Prostate gland (tissue), 2 donors: ENCODE data around the gene SPATA1. TPM values are rescaled to one million over a fixed set of nuclear protein-coding genes. Genes with fewer than 3 reads are reported as not detected.

ENCODE experiments used
- DNase-seq: peaks from one replicate; pipeline ENCODE4 v3.0.0-alpha.2; 2019; ENCODE audit warnings: low spot score
- H3K27ac ChIP-seq, 2 donors: fragments of 200-600 bp; sonication (generic); 2 replicates each; pipeline ENCODE4 v1.5.1; 2017 to 2019
- H3K27me3 ChIP-seq: fragments of 200-600 bp; sonication (generic); replicated peaks from 2 replicates; pipeline ENCODE4 v1.5.1; 2019; ENCODE audit not compliant: insufficient read depth
- H3K36me3 ChIP-seq, 2 donors: fragments of 200-600 bp; sonication (generic); 1 replicate in 1 of 2; 2 replicates in 1 of 2; pipeline versions ENCODE4 v1.5.1 to v1.8.1; 2017 to 2019
- H3K4me1 ChIP-seq: fragments of 200-600 bp; sonication (generic); replicated peaks from 2 replicates; pipeline ENCODE4 v1.5.1; 2019
- H3K4me3 ChIP-seq, 2 donors: fragments of 200-600 bp; sonication (generic); 2 replicates each; pipeline ENCODE4 v1.5.1; 2017 to 2019
- H3K9me3 ChIP-seq: fragments of 200-600 bp; sonication (generic); 2 replicates; pipeline ENCODE4 v1.5.1; 2017
- POLR2A ChIP-seq: fragments of 450-650 bp; IDR thresholded peaks from one replicate; pipeline ENCODE4 v1.6.1; 2016; ENCODE audit warnings: antibody characterized with exemption, mild to moderate bottlenecking
- POLR2AphosphoS5 ChIP-seq: sonication (generic); formaldehyde crosslinking; IDR thresholded peaks from one replicate; pipeline ENCODE4 v1.6.1; 2017; ENCODE audit warnings: antibody characterized with exemption
- WGBS: methylation state at CpG from one replicate; pipeline ENCODE4 v1.1.5; 2018; 5-methylcytosine and 5-hydroxymethylcytosine counted together
- intact Hi-C: fragments of 100-400 bp; cut with DNase I; formaldehyde crosslinking; loops from one replicate; pipeline ENCODE4 v1.14.2; 2022
- total RNA-seq, 2 donors: library from RNA; depleted of rRNA; stranded (reverse); fragments of >200 nt; gene quantifications; one replicate each; pipeline ENCODE4 v1.1.0, GENCODE V29; 2016
- TF ChIP-seq, protein P1 (sequence below), 4 experiments: fragments of 200-600 bp in 2 of 4; fragments of 450-650 bp in 2 of 4; sonication (generic) in 2 of 4; IDR thresholded peaks; 1 replicate in 3 of 4; 2 replicates in 1 of 4; pipeline ENCODE4 v1.5.1; 2016 to 2019; ENCODE audit warnings: antibody characterized with exemption in 4 of 4, mild to moderate bottlenecking in 2 of 4, moderate library complexity in 2 of 4

The SPATA1 gene
- total RNA-seq, 2 donors from 2014 or later = 0.05 to 3.8 TPM

DNA sequence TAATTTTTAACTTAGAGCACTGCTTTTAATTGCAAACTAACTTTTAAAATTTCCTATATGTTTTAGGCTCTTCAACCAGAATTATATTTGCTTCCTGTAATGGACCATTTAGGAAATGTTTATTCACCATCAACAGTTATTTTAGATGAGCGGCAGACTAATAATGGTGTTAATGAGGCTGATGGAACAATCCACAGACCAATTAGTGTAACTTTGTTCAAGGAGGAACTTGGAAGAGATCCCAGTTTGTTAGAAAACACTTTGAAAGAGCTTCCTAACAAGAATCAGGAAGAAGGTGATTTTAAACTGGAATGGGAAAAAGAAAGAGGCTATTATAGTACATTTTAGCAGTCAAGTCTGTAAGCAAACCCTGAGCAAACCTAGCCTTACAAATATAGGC lies 19.6 kb downstream of the SPATA1 start:
- DNase-seq = no peak
- intact Hi-C loops = no loop called here
- TF ChIP-seq POLR2A = no peak
- no peak for TF ChIP-seq POLR2AphosphoS5
- TF ChIP-seq, protein P1, sequence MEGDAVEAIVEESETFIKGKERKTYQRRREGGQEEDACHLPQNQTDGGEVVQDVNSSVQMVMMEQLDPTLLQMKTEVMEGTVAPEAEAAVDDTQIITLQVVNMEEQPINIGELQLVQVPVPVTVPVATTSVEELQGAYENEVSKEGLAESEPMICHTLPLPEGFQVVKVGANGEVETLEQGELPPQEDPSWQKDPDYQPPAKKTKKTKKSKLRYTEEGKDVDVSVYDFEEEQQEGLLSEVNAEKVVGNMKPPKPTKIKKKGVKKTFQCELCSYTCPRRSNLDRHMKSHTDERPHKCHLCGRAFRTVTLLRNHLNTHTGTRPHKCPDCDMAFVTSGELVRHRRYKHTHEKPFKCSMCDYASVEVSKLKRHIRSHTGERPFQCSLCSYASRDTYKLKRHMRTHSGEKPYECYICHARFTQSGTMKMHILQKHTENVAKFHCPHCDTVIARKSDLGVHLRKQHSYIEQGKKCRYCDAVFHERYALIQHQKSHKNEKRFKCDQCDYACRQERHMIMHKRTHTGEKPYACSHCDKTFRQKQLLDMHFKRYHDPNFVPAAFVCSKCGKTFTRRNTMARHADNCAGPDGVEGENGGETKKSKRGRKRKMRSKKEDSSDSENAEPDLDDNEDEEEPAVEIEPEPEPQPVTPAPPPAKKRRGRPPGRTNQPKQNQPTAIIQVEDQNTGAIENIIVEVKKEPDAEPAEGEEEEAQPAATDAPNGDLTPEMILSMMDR (IDR thresholded peaks at IDR 0.05) = no peak
- Histone ChIP-seq H3K27me3 (no peaks in the 10 kb centered on the region), H3K9me3 (no peaks in the 10 kb centered on the region), H3K4me3 (no peak overlapping the region), H3K27ac (no peak overlapping the region), H3K36me3 (no peaks in the 10 kb centered on the region), H3K4me1 (no peaks in the 10 kb centered on the region)
- WGBS = 92% methylated on average over 1 of the region's 1 CpG

DNA sequence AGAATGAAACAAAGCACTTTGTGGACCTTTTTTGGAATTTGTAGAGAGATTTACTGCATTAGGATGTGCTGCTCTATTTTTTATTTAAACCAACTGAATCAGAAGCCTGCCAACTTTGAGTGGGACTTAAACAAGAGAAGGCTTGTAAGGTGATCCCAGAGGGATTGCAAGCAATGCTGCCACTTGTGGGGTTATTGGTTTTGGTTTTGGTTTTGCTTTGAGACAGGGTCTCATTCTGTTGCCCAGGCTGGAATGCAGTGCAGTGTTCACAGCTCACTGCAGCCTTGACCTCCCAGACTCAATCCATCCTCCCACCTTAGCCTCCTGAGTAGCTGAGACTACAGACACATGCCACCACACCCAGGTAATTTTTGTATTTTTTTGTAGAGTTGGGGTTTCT lies 32.4 kb downstream of the SPATA1 start:
- Histone ChIP-seq H3K36me3 (no peaks in the 10 kb centered on the region), H3K9me3 (no peaks in the 10 kb centered on the region), H3K27ac (no peak overlapping the region), H3K27me3 (no peaks in the 10 kb centered on the region), H3K4me1 (no peaks in the 10 kb centered on the region), H3K4me3 (no peak overlapping the region)
- TF ChIP-seq POLR2A (no peak), POLR2AphosphoS5 (no peak)
- TF ChIP-seq, protein P1 (IDR thresholded peaks at IDR 0.05) = no peak
- DNase-seq = no peak
- intact Hi-C loops = no loop called here

DNA sequence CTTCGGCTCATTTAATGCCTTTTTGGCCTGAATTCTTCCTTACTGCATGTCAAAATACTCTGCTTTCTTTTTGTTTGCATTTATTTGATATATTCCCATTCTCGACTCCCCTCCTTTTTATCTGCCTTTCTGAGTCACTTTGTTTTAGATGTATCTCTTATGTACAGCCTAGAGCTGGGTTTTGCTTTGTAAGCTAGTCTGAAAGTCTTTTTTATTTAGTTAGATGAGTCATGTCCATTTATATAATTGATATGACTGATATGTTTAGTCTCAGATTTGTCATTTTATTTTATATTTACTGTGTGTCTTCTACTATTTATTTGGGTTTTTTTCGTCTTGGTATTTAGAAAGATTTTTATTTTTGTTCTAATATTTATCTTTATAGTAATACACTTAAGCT lies 33.8 kb downstream of the SPATA1 start:
- H3K9me3 ChIP-seq = no peaks in the 10 kb centered on the region
- intact Hi-C loops = no loop called here
- no peak overlapping the region for H3K4me3 ChIP-seq
- H3K27me3 ChIP-seq = no peaks in the 10 kb centered on the region
- DNase-seq = no peak
- WGBS = 61% methylated on average over 3 of the region's 3 CpGs
- TF ChIP-seq, protein P1 (IDR thresholded peaks at IDR 0.05) = no peak
- TF ChIP-seq POLR2A = no peak
- no peak for TF ChIP-seq POLR2AphosphoS5
- no peaks in the 10 kb centered on the region for H3K4me1 ChIP-seq
- no peaks in the 10 kb centered on the region for H3K36me3 ChIP-seq
- H3K27ac ChIP-seq = no peak overlapping the region

DNA sequence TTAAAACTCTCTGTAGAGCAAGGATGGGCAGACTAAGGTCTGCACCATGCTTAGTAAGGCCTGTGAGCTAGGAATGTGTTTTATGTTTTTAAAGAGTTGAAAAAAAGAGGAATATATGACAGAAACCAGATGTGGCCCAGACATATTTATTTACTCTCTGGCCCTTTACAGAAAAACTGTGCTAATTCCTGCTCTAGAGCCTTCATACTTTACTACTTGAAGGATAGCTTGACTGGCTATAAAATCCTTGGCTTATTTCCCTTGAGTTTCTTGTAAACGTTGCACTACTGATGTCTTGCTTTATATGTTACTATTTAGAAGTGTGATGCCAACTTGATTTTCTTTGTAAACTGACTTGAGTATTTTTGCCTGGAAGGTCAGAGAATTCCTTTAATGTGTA lies 34.6 kb downstream of the SPATA1 start:
- WGBS = 14% methylated on average over 1 of the region's 1 CpG
- H3K36me3 ChIP-seq = no peaks in the 10 kb centered on the region
- intact Hi-C loops = no loop called here
- no peak overlapping the region for H3K27ac ChIP-seq
- H3K27me3 ChIP-seq = no peaks in the 10 kb centered on the region
- H3K9me3 ChIP-seq = no peaks in the 10 kb centered on the region
- no peak overlapping the region for H3K4me3 ChIP-seq
- no peak for DNase-seq
- TF ChIP-seq POLR2AphosphoS5 (no peak), POLR2A (no peak)
- TF ChIP-seq, protein P1 (IDR thresholded peaks at IDR 0.05) = no peak
- no peaks in the 10 kb centered on the region for H3K4me1 ChIP-seq

DNA sequence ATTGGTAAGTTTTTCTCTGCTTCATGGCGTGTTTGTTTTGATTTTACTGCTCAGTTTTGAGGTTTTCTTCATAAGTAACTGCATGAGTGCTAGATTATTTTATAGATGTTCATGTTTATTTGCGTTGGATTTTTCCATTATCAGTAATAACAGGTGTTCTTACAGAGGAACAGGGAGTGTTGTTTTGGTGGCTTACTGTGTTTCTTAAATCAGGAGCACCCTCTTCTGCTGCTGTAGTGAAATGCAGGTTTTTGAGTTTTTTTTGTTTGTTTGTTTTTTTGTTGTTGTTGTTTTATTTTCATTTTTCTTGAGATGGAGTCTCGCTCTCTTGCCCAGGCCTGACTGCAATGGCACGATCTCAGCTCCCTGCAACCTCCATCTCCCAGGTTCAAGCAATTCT lies 35.5 kb downstream of the SPATA1 start:
- 81% methylated on average over 4 of the region's 4 CpGs for whole genome bisulfite sequencing
- Histone ChIP-seq H3K36me3 (no peaks in the 10 kb centered on the region), H3K27ac (peak overlapping the region in 1 of 2 donors; percentile 39), H3K9me3 (no peaks in the 10 kb centered on the region), H3K27me3 (no peaks in the 10 kb centered on the region), H3K4me1 (no peaks in the 10 kb centered on the region), H3K4me3 (no peak overlapping the region)
- intact Hi-C loops = no loop called here
- no peak for DNase-seq
- TF ChIP-seq, protein P1 (IDR thresholded peaks at IDR 0.05) = peak in 2 of 4 experiments; percentile 30 to 31
- TF ChIP-seq POLR2A (no peak), POLR2AphosphoS5 (no peak)
